ENCODE results near the gene CARMIL1. TPM values are rescaled to one million over a fixed set of nuclear protein-coding genes. Genes with fewer than 3 reads are reported as not detected.

CARMIL1 gene
- total RNA-seq, 1 experiment from 2014 or later = 25.9 TPM

GRCh38 chr6:25534942-25535631, 255.9 kb downstream of the CARMIL1 start:
- H3K36me3 ChIP-seq (ENCODE audit: control insufficient read depth, insufficient read depth, low read length) = no peaks in the 10 kb centered on the region
- H3K27me3 ChIP-seq (replicated peaks; ENCODE audit: control insufficient read depth, insufficient read depth, low read length) = no peaks in the 10 kb centered on the region
- intact Hi-C loops (cut with micrococcal nuclease; ENCODE audit: unreplicated experiment) = no loop called here
- no peaks in the 10 kb centered on the region for H3K9me3 ChIP-seq
- H3K4me3 Mint-ChIP-seq (ENCODE audit: unreplicated experiment) = no peak overlapping the region
- no peak overlapping the region for H3K27ac Mint-ChIP-seq (ENCODE audit: unreplicated experiment)
- no peak for TF ChIP-seq CTCF (IDR thresholded peaks at IDR 0.05; ENCODE audit: insufficient read depth in 1 of 2, low read depth in 1 of 2, low read length in 1 of 2, severe bottlenecking in 1 of 2, unreplicated experiment in 1 of 2)
- POLR2A ChIA-PET = no interaction called here
- H3K36me3 Mint-ChIP-seq (ENCODE audit: insufficient read depth, unreplicated experiment) = peaks cover 9% of the 10 kb centered on the region
- H3K9me3 Mint-ChIP-seq (ENCODE audit: unreplicated experiment) = no peaks in the 10 kb centered on the region
- H3K4me1 Mint-ChIP-seq (ENCODE audit: low read depth, unreplicated experiment) = no peaks in the 10 kb centered on the region
- CTCF ChIA-PET = no interaction called here
- no peaks in the 10 kb centered on the region for H3K4me1 ChIP-seq
- BruUV-seq (replicated peaks) = no TSS peak
- H3K4me3 ChIP-seq (ENCODE audit: low read depth, low read length) = no peak overlapping the region
- H3K27me3 Mint-ChIP-seq (ENCODE audit: insufficient read depth, unreplicated experiment) = no peaks in the 10 kb centered on the region
- no peak for DNase-seq

DNA sequence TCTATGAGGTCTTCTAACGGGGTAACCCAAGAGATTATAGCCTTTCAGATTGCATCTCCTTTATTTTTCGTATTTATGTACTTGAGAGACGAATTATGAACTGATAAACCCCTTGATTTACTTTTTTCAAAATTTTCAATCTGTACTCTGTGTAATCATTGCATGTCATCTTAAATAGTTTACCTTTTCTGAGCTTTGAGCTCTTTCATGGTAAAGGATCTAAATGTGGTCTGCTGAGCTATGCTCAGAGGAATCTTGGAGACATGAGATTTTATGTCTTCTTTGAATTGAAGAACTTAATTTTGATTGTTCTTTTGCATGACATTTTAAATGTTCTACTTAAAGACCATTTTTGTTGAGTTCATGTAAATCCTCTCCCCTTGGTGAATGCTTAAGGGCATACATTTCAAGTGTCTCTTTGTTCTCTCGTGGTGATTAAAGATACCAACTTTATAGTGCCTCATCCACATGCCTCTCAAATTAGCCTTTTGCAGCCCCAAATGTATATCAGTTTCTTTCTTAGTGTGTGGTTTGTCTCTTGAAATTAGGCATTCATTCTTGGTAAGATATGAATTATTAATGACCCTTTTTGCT, 256.6 kb downstream of the CARMIL1 start:
- no peaks in the 10 kb centered on the region for H3K9me3 Mint-ChIP-seq (ENCODE audit: unreplicated experiment)
- ChIA-PET POLR2A (no interaction called here), CTCF (no interaction called here)
- intact Hi-C loops (cut with micrococcal nuclease; ENCODE audit: unreplicated experiment) = no loop called here
- no peak for TF ChIP-seq CTCF (IDR thresholded peaks at IDR 0.05; ENCODE audit: insufficient read depth in 1 of 2, low read depth in 1 of 2, low read length in 1 of 2, severe bottlenecking in 1 of 2, unreplicated experiment in 1 of 2)
- no peaks in the 10 kb centered on the region for H3K9me3 ChIP-seq
- H3K27ac Mint-ChIP-seq (ENCODE audit: unreplicated experiment) = no peak overlapping the region
- BruUV-seq (replicated peaks) = no TSS peak
- H3K4me3 ChIP-seq (ENCODE audit: low read depth, low read length) = no peak overlapping the region
- no peak overlapping the region for H3K4me3 Mint-ChIP-seq (ENCODE audit: unreplicated experiment)
- no peaks in the 10 kb centered on the region for H3K4me1 ChIP-seq
- peaks cover 9% of the 10 kb centered on the region for H3K36me3 Mint-ChIP-seq (ENCODE audit: insufficient read depth, unreplicated experiment)
- no peaks in the 10 kb centered on the region for H3K27me3 Mint-ChIP-seq (ENCODE audit: insufficient read depth, unreplicated experiment)
- H3K4me1 Mint-ChIP-seq (ENCODE audit: low read depth, unreplicated experiment) = no peaks in the 10 kb centered on the region
- H3K36me3 ChIP-seq (ENCODE audit: control insufficient read depth, insufficient read depth, low read length) = no peaks in the 10 kb centered on the region
- DNase-seq = no peak
- H3K27me3 ChIP-seq (replicated peaks; ENCODE audit: control insufficient read depth, insufficient read depth, low read length) = no peaks in the 10 kb centered on the region

DNA sequence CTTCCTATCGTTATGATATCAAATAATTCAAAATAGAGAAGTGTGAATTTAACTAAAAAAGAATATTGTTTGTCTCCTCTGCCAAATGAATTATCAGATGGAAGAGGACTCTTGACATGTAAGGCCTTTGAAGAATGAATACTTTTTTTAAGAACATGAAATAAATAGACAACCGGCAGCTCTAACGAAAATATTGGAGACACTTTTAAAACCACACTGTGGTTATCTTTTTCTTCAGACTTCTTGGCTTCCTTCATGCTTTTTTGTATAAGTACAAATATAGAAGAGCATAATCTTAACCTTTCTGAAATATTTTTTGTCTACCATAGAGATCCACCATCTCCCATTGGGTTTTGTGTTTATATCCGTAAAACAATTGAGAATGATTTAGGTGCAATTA, 257.6 kb downstream of the CARMIL1 start:
- Histone ChIP-seq H3K36me3 (ENCODE audit: control insufficient read depth, insufficient read depth, low read length) (no peaks in the 10 kb centered on the region), H3K27me3 (replicated peaks; ENCODE audit: control insufficient read depth, insufficient read depth, low read length) (no peaks in the 10 kb centered on the region), H3K4me1 (no peaks in the 10 kb centered on the region), H3K4me3 (ENCODE audit: low read depth, low read length) (no peak overlapping the region), H3K9me3 (no peaks in the 10 kb centered on the region)
- intact Hi-C loops (cut with micrococcal nuclease; ENCODE audit: unreplicated experiment) = no loop called here
- Mint-ChIP-seq H3K36me3 (ENCODE audit: insufficient read depth, unreplicated experiment) (peaks cover 9% of the 10 kb centered on the region), H3K4me1 (ENCODE audit: low read depth, unreplicated experiment) (no peaks in the 10 kb centered on the region), H3K4me3 (ENCODE audit: unreplicated experiment) (no peak overlapping the region), H3K27me3 (ENCODE audit: insufficient read depth, unreplicated experiment) (no peaks in the 10 kb centered on the region), H3K9me3 (ENCODE audit: unreplicated experiment) (no peaks in the 10 kb centered on the region), H3K27ac (ENCODE audit: unreplicated experiment) (no peak overlapping the region)
- no peak for DNase-seq
- no TSS peak for BruUV-seq (replicated peaks)
- CTCF ChIA-PET = no interaction called here
- TF ChIP-seq CTCF (IDR thresholded peaks at IDR 0.05; ENCODE audit: insufficient read depth in 1 of 2, low read depth in 1 of 2, low read length in 1 of 2, severe bottlenecking in 1 of 2, unreplicated experiment in 1 of 2) = no peak
- POLR2A ChIA-PET = no interaction called here

Data from Caco-2 (cell line).